Kidney capillary endothelial cell (primary cell): Measurements from ENCODE around the gene NTM.
A peak's percentile ranks its signal among the peaks of the same experiment; 100 is the strongest.

Experiments
- DNase-seq: peaks from one replicate; pipeline ENCODE4 v3.0.0-alpha.2; 2018; ENCODE audit warnings: low spot score

The NTM gene

GRCh38 chr11:132075447-132075846, 705.0 kb downstream of the NTM start:
- no peak for DNase-seq

GRCh38 chr11:132077416-132077815, 707.0 kb downstream of the NTM start:
- no peak for DNase-seq

- DNase-seq: no peak
Observed at GRCh38 chr11:132078264-132079076, 708.1 kb downstream of the NTM start.

DNA sequence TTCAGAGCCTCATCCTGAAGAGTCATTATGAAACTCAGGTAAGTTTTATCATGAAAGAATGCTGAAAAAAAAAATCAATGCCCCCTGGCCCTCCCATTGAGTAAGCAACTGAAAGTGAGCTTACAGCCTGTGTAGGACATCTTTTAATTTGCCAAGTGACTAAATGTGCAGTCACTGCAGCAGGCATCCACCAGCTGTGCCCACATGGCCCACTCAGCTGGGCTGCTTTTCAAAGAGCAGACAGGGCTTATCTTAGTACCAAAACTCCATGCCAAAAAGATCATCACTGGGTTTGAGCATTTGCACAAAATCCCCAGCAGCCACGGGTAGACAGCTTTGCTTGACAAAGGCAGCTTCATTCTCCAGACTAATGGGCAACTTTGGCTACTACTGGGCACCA, 709.7 kb downstream of the NTM start:
- DNase-seq: no peak

DNA sequence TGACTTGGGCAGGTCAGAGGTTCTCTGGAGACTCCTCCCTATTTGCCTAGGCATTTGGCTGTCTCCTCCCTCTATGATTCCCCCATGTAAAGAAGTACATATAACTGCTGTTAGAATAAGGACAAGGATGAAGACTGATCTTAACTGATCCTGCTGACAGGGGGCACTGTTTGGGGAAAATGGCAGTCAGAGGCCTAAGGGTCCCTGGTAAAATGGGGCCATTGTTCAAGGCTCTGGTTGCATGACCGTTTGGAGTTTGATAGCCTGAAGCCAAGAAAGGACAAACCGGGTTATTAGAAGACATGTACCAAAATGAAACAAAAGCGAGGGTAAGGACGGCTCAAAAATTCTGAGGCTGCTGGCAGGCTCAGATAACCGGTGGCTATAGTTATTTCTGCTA, 712.2 kb downstream of the NTM start:
- no peak for DNase-seq

- DNase-seq: no peak
Observed at GRCh38 chr11:132084433-132084832, 714.0 kb downstream of the NTM start.

DNA sequence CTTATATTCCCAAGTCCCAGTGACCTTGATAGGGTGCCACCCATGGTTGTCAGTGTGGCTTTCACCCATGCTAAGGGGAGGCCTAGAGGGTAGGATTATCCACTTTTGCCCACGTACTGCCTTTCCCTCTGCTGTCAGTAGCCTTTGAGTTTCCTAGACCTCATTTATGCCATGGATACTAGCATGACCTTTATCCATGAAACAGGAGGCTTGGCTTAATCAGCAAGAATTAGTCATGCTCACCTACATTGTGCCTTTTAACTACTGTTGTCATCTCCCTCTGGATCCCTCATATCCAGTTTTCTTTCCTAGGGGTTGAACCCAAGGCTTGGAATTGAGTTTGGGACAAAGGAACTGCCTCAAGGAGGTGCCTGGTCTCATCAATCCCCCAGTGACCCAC, 716.7 kb downstream of the NTM start:
- no peak for DNase-seq

DNA sequence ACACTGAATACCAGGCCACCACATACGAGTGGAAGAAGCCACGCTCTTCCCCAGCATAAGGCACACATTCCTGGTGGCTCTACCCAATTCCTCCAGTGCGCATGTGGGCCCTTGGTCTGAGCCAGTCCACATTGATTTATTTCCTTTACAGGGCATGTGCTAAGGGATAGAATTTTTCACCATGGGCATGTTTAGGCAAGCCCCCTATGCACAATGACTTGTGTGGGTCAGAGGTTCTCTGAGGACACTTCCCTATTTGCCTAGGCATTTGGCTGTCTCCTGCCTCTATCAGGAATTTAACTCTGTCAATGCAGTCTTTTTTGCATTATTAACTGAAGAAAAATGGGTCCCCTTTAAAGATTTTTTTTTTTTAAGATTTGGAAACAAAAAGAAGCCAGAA, 718.1 kb downstream of the NTM start:
- no peak for DNase-seq

DNA sequence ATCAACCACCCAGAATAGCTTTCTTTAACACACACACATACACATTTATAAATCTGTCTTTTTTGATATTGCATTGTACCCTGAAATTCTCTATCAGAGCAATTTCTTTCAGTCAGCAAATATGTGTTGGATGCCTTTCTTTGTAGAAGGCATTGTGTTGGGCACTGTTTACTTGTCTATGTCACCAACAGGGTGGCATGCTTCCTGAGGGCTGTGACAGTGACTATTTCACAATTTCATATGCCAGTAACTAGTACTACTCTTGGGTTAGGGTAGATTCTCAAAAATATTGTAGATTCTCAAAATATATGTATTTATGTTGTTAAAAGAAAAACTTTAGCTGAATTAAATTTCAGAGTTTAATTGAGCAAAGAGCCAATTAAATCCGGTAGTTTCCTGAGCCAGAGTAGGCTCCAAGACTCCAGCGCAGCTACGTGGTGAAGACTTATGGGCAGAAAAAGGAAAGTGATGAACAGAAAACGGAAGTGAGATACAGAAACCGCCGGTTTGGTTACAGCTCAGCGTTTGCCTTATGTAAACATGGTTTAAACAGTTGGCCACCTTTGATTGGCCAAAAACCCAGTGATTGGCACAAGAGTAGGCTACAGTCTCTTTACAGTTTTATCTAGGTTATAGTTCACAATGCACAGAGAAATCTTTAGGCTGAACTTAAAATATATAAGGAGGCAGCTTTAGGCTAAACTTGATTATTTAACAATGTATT, 723.3 kb downstream of the NTM start:
- no peak for DNase-seq

- no peak for DNase-seq
Observed at GRCh38 chr11:132094598-132094997, 724.2 kb downstream of the NTM start.

GRCh38 chr11:132095230-132096131, 725.1 kb downstream of the NTM start:
- DNase-seq: no peak

DNA sequence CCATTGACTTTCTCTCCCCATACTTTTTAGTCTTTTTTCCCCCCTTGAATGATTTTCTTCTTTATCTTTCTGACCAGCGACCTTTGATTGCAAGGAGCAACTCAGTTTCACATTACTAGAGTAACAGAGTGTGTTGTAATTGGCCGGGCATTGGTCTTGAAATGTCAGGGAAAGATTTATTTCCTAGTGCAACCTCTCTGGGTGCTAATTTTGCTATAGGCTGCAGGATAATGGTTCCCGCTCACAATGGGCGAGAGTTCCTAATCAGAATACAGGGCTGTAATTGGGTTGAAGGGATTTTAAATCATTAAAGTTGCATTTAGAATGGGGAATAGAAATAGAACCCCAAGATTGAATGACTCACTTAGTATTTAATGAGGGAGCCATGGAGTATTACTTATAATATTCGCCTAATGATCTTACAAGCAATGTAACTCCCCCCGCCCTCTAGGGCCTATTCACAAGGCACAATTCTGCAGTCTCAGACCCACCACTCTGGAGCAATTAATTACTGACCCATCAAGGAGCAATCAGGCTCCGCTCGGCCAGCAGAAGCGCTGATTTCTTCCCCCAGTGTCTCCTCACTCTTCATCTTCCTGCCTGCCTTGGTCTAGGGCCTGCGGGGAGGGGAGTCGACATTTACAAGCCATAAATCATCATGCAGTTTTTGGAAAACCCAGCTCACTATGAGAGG, 725.9 kb downstream of the NTM start:
- DNase-seq: no peak

GRCh38 chr11:132099692-132100091, 729.3 kb downstream of the NTM start:
- no peak for DNase-seq

DNA sequence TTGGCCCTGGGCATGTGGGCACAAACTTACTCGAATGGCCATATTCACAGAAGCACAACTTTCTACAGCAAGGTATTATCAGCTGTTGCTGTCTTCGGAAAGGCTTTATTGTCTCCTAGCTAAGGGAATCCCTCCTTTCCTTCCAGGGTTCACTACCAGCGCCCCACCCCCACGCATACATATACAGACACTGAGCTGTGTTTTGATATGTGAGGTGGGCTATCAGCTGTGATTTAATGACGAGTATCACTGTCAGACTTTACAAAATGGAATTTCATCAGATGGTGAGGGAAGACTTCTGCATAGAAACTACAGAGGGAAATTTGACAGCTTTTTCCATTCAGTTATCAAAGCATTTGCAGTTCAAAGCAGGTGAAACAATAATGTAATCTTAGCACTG, 730.2 kb downstream of the NTM start:
- no peak for DNase-seq

- DNase-seq: no peak
Observed at GRCh38 chr11:132101881-132102280, 731.5 kb downstream of the NTM start.

- no peak for DNase-seq
Observed at GRCh38 chr11:132103021-132103420, 732.6 kb downstream of the NTM start.

DNA sequence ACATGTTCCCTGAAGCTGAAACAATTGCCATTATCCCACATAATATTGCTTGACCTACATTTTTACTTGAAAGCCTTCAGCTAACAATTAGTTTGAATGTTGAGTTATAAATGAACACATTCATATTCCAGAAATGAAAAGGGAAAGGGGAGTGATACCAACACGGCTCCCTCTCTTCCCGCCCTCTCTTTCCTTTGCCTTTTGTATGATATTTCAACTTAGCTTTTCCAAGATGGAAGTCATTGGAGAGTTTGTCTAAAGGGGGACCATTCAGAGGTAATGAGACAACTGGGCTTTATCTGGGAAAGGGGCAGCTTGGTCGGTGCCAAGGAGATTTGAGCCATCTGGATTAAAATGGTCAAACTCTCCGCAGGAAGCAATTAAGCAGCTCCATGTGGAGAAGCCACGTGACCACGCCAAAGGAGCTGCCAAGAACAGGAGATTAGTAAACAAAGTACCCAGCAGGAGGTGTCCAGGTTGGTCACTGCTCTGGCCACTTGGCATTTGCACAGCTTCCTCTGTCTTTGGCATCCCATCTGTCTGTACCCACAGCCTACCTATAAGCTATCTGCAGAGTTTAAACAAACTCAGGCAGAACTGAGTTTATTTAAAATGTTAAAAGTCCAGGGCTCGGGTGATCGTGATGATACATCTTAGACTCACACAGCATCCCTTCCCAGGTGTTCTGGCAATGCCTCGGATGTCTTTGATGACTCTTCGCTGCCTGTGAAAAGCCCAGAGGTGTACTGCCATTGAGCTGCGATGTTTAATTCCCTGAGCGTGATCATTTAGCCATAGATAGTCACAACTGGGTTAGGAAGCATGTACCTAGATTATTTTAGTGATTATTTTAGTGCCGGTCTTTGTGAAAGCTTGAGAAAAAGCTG, 735.9 kb downstream of the NTM start:
- DNase-seq: no peak

- no peak for DNase-seq
Observed at GRCh38 chr11:132111316-132111715, 740.9 kb downstream of the NTM start.

GRCh38 chr11:132111838-132112237, 741.4 kb downstream of the NTM start:
- DNase-seq: peak; percentile 50

DNA sequence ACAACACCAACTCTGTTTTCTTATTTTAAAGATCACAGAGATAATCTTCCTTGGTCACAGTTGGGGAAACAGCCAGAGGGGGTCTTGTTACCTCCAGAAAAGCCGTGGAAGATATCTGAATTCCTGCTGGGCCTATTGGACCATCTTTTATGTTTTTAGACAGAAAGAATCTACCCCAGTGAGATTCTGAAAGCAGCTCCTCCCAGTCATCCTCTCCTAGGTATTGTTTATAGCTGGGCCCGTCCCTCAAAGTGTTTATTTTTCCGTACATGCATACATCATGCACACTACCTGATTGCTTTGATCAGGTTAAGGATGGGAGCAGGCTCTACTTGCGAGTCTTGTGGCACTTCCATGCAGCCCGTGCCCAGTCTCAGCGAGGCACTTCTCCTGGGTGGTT, 742.4 kb downstream of the NTM start:
- no peak for DNase-seq

GRCh38 chr11:132114185-132114584, 743.8 kb downstream of the NTM start:
- peak; percentile 38 for DNase-seq
